DMS53 treated with DMSO at 0.1 percent for 48 hours (cell line): ENCODE results near the gene PHF21B.

Source experiments
- DNase-seq: peaks from one replicate; lab custom pipeline; 2025; ENCODE audit not compliant: unreplicated experiment; lab: John Stamatoyannopoulos, UW

PHF21B gene

GRCh38 chr22:45014654-45015053 lies 4.8 kb upstream of the PHF21B start:
- no peak for DNase-seq

DNA sequence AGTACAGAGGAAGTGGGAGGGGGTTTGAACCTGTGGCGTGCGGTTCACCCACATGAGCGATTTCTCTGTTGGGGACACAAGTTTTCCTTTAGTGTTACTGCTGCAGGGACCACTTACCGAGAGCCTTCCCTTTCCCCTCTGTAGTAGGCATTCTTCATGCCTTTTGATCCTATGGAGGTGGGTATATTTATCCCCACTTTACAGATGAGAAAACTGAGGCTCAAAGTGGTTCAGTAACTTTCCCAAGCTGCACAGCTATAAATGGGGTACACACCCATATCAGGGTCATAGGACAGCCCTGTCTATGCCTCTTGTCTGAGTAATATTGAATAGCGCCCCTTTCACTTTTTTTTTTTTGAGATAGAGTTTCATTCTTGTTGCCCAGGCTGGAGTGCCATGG lies 3.3 kb upstream of the PHF21B start:
- DNase-seq, result no peak

DNA sequence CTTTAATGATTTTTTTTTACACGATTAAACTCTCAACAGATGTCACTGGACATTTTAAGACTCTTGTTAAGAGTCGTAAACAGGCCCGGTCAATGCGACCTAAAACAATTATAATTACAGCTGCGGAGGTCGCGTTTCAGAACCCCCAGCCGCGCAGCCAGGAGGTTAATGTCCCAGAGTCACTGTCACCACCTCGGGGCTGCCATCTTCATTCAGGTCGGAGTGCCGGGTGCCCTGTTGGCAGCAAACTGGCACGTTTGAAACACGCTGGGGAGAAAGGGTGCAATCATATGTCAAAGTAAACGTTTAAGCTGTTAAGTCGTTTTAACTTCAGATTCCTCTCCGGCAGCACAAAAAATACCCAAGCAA lies 711 bp upstream of the PHF21B start:
- no peak for DNase-seq

DNA sequence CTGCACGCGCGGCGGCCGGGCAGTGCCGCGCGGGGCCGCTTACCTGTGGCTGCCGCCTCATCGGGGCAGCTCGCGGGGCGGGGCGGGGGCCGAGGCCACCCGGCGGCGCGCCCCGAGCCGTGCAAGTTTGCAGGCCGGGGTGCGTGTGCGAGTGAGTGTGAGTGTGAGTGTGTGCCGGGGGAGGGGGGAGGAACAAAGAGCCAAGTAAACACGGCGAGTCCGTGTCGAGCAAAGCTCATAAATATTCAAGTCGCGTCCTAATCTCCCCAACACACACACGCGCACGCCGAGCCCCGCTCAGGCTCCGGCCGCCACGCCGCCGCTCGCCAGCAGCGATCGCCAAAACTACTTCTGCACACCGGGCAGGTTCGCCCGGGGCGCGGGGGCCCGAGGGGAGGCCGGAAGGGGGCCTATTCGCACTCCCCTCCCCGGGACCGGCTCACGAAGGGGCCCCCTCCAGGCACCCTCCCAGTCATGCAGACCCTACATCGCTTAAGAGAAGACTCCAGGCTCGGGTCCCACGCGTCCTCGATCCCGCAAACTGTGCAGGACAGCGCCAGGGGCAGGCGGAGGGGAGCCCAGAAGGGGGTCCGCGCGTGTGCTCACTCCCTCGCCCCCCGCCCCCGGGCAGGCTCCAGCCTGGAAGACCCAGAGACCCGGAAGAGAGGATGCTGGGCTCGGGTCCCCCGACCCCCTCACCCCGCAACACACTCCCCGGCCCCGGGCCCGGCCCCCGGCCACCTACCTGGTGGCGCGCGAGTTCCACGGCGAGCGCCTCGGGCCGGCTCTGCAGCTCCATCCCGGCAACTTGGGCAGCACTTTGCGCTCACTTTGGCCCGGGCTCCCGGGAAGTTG lies 827 bp downstream of the PHF21B start:
- DNase-seq, result no peak

DNA sequence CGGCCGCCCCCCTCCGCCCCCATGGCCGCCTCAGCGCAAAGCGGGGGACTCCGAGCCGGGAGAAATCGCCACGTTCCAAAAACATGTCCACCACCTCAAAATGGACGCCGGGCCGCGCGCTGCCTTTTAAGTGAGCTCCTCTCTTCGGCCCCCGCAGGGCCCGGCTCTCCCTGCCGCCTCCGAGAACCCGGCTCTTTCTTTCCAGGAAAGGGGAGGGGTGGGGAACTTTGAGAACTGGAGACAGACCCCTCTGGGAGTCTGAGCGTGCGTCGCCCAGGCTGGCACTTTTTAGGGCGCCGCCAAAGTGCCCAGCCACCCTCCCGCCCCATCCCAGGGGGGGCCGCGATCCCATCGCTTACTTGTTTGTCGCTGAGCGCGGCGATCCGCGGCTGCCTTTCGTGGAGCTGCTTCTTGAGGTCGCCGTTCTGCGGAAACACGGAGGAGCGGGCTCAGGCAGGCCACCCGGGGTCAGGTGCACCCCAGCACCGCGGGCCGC lies 1.6 kb downstream of the PHF21B start:
- no peak for DNase-seq

DNA sequence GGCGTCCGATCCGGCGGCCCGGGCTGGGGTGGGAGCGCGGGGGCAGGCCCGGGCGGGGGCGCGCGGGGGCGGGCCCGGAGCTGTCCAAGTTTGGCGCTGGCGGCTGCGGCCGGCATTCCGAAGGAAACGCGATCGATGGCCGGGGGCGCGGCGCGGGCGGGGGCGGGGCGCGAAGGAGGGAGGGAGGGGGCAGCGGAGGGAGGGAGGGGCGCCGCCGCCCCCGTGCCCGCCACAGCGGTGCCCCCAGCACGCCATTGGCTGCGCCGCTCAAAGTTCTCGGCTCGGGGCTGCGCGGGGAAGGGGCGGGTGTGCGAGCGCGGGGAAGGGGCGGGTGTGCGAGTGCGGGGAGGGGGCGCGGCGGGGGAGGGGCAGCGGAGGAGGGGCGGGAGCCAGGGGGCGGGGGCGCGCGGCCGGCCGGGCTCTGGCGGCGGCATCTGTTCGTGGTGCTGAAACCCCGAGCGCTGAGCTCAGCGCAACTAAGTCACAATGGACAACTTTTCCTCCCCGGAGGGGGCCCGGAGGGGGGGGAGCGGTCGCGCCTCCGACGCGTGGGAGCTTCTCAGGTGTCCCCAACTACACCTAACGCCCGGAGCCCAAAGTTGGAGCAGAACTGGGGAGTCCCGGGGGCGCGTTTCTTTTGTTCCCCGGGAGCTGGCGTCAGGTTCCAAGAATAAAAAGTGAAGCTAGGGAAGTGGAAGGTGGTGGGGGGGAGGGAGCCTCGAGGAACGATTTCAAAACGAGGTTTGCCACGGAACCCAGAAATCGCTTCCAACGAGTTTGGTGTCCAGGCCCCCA lies 2.2 kb downstream of the PHF21B start:
- no peak for DNase-seq

DNA sequence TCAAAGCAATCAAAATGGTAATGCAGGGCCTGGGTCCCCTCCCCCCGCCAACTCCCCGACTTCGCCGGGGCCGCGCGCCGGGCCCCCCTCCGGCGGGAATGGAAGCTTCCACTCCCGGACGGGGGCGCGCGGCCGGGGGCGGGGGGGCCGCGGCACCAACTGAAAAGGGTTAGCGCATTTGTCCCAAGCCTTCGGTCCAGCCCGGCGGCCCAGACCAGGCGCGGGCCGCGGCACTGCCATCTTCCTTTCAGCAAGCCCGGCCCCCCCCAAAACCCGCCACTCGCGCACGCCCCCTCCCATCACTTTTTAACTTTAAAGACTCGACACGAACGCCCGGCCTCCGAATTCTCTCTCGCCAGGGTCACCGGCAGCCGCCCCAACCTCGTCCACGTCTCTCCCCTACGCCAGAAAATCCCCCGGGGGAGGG lies 2.8 kb downstream of the PHF21B start:
- DNase-seq, result no peak

- no peak for DNase-seq
These were observed 3.5 kb downstream of the PHF21B start for GRCh38 chr22:45006111-45006963.

DNA sequence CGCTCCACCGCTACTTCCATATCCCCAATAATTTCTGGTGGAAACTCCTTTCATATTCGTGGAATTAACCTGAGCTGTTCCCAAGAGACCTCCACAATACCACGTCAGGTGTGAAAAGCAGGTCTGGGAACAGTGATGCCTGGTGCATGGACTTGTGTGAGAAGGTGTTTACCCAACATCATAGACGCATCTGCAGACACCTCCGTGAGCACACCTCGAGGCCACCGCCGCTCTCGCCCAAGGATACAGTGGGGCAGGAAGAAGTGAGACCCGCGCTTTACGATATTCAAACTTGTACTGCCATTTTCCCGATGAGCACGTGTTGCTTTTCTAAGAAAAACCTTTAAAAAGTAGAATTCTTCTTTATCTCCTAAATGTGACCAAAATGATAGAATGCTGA lies 8.2 kb downstream of the PHF21B start:
- no peak for DNase-seq

DNA sequence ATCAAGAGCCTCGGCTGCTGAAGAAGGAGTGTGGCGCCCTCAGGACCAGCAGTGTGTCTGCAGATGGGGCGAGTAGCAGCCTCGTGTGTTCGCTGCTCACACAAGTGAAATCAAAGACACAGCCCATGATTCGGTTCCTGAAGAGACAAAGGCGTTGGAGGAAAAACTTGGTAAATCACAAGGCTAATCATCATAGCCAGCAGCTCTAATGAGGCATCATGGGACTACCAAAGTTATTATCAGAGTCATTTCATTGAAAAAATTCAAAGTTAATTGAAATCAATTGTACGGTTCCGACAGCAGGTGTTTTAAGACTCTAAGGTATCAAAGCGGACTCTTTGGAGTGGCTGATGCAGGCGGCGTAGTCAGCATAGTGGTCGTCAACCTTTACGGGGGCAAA lies 9.5 kb downstream of the PHF21B start:
- DNase-seq, result no peak

DNA sequence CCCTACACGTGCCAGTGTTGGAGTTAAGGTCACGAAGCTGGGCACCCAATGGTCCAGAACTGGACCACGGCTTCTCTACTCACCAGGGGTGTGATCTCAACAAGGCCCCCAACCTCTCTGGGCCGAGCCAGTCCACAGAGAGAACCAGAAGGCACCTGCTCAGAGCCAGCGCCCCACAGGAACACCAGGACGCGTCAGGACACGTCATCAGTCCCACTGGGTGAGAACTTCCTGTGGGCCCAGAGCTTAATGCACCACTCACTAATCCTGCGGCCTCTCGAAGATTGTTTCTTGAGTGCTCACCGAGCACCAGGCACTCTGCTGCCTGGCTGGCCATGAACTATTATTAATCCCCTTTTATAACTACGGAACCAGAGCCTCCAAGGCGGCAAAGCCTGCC lies 10.1 kb downstream of the PHF21B start:
- no peak for DNase-seq

- DNase-seq, result no peak
These were observed 10.6 kb downstream of the PHF21B start for GRCh38 chr22:44999231-44999630.

DNA sequence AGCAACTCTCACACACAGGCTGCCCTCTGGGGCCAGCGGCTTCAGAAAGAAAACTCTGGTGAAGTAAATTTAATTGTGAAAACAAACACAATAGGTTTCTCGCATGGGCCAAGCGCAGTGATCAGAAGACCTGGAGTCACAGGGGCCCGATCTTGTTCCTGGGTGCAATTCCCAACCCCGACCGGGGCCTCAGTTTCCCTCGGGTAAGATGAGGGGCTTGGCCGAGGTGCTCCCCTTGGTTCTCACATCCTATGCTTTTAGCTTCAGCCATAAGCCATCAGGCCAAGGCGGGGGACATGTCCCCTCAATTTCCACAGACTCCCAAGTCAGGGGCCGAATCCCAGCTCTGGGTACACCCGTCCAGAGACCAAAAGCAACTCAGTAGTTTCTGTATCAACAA lies 11.5 kb downstream of the PHF21B start:
- no peak for DNase-seq

DNA sequence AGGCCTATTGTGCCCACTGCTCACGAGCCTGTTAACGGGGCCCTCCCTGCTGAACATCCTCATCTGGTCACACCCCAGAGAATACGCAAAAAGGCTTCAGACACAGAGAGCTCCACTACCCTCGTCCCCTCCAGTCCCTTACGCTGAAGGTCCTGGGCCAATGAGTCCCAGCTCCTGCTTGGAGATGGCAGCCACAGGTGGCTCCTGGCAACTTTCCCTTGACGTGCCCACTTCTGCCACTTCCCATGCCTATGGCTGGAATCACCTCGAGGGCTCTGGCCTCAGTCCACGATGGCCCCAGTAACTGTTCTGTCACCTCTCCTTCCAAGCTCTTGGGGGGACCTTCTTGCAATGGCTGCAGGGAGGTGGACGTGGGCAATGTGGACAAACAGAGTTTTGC lies 12.7 kb downstream of the PHF21B start:
- DNase-seq, result no peak

DNA sequence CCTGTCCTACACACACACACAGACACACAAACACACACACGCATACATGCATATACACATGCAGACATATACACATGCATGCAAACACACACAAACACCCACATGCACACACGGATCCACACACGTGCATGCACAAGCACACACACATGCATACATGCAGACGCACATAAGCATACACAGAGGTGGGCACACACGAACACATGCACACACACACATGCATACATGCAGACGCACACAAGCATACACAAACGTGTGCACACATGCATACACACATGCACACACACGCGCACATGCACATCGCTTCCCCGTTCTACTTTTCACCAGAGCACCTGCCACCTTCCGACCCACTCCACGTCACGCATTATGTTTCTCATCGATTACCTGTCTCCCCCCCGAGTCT lies 13.2 kb downstream of the PHF21B start:
- DNase-seq, result no peak

DNA sequence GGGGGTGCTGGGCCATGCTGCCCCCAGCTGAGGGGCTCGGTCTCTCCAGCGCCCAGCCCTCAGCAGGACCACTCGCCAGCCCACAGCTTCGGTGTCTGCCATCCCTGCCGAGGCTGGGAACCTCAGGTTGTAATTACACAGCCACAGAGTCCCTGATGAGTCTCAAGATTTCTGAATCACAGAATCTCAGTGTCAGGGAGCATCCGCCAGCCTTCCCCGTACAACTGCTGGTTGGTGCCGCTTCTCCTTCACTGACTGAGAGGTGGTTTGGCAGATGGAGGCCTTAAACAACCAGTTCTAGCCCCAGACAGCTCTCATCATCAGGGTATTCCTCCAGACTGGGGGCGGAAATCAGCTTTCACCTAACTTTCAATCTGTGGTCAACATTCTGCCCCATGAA lies 13.7 kb downstream of the PHF21B start:
- no peak for DNase-seq

- DNase-seq, result no peak
These were observed 14.1 kb downstream of the PHF21B start for GRCh38 chr22:44995715-44996114.

DNA sequence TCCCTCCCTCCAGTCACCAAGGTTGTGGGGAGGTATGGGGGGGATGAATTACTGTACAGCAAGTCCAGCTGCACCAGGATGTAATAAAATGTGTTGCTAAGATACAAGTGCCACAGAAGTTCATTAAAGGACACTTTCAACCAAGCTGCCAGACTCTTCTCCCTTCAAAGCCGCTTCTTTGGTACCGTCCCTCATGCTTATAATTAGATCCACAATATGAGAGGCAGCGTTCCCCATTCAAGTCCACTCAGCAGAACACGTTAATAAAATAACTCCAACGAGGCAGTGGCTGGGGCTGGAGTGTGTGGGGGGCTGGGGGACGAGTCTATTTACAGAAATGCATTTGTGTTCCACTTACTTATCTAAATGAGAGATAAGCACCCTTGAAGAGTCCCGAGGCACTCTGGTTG lies 14.7 kb downstream of the PHF21B start:
- DNase-seq, result no peak

DNA sequence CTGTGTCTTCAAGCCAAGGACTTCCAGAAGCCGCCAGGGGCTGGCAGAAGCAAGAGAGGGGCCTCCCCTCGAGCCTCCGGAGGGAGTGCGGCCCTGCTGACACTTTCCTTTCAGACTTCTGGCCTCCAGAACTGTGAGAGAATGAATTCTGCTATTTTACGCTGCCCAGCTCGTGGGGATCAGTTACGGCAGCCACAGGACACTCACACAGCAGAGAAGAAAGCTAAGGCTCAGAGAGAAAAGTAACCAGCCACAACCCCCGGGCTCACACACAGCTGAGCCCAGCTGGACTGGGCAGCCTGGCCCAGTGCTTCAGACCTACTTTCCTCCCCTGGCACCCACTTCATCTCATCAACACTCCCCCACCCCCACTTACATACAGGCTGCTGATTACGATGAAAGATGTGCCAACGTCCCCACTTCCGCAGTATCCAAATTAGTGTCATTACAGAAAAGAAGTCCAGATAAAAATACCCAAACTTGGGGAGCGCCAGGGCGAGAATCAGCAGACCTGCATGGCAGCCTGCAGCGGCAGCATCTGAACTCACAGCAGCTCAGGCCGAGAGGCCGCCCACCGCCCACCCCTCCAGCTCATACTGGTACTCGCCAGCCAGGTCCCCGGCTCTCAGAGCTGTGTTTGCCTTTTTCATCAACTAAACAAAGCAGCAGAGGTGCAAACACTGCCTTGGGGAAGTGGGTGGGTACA lies 15.3 kb downstream of the PHF21B start:
- no peak for DNase-seq

- DNase-seq, result no peak
These were observed 17.6 kb downstream of the PHF21B start for GRCh38 chr22:44992166-44992565.

GRCh38 chr22:44991218-44991617 lies 18.6 kb downstream of the PHF21B start:
- DNase-seq, result no peak
